ENCODE results near the gene PTPRF.

PTPRF gene

GRCh38 chr1:43513471-43514173 lies 17.1 kb upstream of the PTPRF start:
- TF ChIP-seq, protein P1, sequence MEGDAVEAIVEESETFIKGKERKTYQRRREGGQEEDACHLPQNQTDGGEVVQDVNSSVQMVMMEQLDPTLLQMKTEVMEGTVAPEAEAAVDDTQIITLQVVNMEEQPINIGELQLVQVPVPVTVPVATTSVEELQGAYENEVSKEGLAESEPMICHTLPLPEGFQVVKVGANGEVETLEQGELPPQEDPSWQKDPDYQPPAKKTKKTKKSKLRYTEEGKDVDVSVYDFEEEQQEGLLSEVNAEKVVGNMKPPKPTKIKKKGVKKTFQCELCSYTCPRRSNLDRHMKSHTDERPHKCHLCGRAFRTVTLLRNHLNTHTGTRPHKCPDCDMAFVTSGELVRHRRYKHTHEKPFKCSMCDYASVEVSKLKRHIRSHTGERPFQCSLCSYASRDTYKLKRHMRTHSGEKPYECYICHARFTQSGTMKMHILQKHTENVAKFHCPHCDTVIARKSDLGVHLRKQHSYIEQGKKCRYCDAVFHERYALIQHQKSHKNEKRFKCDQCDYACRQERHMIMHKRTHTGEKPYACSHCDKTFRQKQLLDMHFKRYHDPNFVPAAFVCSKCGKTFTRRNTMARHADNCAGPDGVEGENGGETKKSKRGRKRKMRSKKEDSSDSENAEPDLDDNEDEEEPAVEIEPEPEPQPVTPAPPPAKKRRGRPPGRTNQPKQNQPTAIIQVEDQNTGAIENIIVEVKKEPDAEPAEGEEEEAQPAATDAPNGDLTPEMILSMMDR (IDR thresholded peaks at IDR 0.05) = no peak
- no peak overlapping the region for H3K4me3 ChIP-seq
- peaks cover 0 to 3% of the 10 kb centered on the region in 2 donors for H3K27me3 ChIP-seq
- intact Hi-C loops (cut with DNase I; ENCODE audit: low total_unique reads) = no loop called here
- H3K27ac ChIP-seq = no peak overlapping the region
- H3K36me3 ChIP-seq = no peaks in the 10 kb centered on the region
- H3K4me1 ChIP-seq = no peaks in the 10 kb centered on the region
- no peaks in the 10 kb centered on the region for H3K9me3 ChIP-seq
- DNase-seq = no peak

DNA sequence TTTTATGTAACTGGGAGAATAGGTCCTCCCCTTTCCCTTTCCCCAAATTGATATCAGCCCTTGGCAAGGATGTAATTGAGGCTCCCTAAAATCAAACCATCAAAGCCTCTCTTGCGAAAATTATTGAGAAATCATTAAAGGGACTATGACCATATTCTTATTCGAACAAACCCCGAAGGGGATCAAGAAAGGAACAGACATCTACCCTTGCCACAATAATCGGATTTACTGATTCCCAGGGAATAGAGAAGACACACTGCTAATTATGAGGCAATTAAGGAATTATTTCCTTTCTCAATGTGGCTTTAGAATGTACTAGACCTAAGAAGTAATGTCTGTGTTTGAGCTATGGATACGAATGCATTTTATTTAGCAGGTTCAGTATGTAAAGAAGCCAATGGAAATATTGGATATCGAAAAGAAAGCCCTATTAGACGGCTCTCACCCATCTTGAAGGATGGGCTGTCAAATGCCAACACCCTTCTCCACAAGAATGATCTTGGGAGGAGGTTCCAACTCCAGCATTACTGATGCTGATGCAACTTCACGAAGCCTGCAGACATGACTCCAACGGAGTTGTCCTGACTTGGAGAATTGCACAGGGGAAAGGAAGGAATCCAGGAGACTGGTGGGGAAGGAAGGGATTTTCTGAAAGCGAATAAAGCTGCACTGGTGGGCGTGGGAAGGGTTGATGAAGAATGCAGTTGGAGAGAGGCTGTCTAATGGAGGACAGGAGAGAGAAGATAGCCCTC lies 11.6 kb upstream of the PTPRF start:
- H3K27me3 ChIP-seq = peaks cover 0 to 21% of the 10 kb centered on the region in 2 donors
- no peak overlapping the region for H3K27ac ChIP-seq
- DNase-seq = peak in 1 of 2 donors; percentile 28
- H3K9me3 ChIP-seq = no peaks in the 10 kb centered on the region
- intact Hi-C loops (cut with DNase I; ENCODE audit: low total_unique reads) = no loop called here
- TF ChIP-seq, protein P1 (IDR thresholded peaks at IDR 0.05) = no peak
- H3K4me1 ChIP-seq = no peaks in the 10 kb centered on the region
- no peak overlapping the region for H3K4me3 ChIP-seq
- no peaks in the 10 kb centered on the region for H3K36me3 ChIP-seq

GRCh38 chr1:43520100-43520778 lies 10.4 kb upstream of the PTPRF start:
- Histone ChIP-seq H3K27me3 (peaks cover 0 to 21% of the 10 kb centered on the region in 2 donors), H3K4me3 (no peak overlapping the region), H3K9me3 (no peaks in the 10 kb centered on the region), H3K36me3 (no peaks in the 10 kb centered on the region), H3K4me1 (no peaks in the 10 kb centered on the region), H3K27ac (no peak overlapping the region)
- TF ChIP-seq, protein P1 (IDR thresholded peaks at IDR 0.05) = no peak
- no peak for DNase-seq
- intact Hi-C loops (cut with DNase I; ENCODE audit: low total_unique reads) = loop anchor here (10.0 kb wide), 1 partner anchor 525 kb away; no protein-coding TSS in a partner anchor

- intact Hi-C loops (cut with DNase I; ENCODE audit: low total_unique reads) = loop anchor here (10.0 kb wide), 1 partner anchor 524 kb away; no protein-coding TSS in a partner anchor
- H3K36me3 ChIP-seq = no peaks in the 10 kb centered on the region
- TF ChIP-seq, protein P1 (IDR thresholded peaks at IDR 0.05) = no peak
- peak in 1 of 2 donors; percentile 21 for DNase-seq
- H3K27me3 ChIP-seq = peaks cover 0 to 21% of the 10 kb centered on the region in 2 donors
- H3K4me3 ChIP-seq = no peak overlapping the region
- no peak overlapping the region for H3K27ac ChIP-seq
- no peaks in the 10 kb centered on the region for H3K4me1 ChIP-seq
- H3K9me3 ChIP-seq = no peaks in the 10 kb centered on the region
Observed at GRCh38 chr1:43521078-43521477, 9.6 kb upstream of the PTPRF start.

GRCh38 chr1:43521756-43522155 lies 8.9 kb upstream of the PTPRF start:
- no peaks in the 10 kb centered on the region for H3K9me3 ChIP-seq
- intact Hi-C loops (cut with DNase I; ENCODE audit: low total_unique reads) = loop anchor here (10.0 kb wide), 1 partner anchor 523 kb away; no protein-coding TSS in a partner anchor
- TF ChIP-seq, protein P1 (IDR thresholded peaks at IDR 0.05) = no peak
- H3K4me1 ChIP-seq = no peaks in the 10 kb centered on the region
- no peak overlapping the region for H3K4me3 ChIP-seq
- DNase-seq = peak in 1 of 2 donors; percentile 24
- H3K27ac ChIP-seq = no peak overlapping the region
- no peaks in the 10 kb centered on the region for H3K36me3 ChIP-seq
- H3K27me3 ChIP-seq = peaks cover 0 to 21% of the 10 kb centered on the region in 2 donors

Data from tibial artery (tissue), 4 donors.